GM18868 (cell line): Measurements from ENCODE around the gene KRT37.
"Not testable (repeated sequence)": the region's sequence is repeated elsewhere in the genome, so short reads cannot be mapped to it uniquely, and the experiment has no call there.

Experiments used
- ATAC-seq: cut with Tn5 transposase; IDR thresholded peaks from one replicate; pipeline ENCODE4 v1.9.1; 2021; ENCODE audit warnings: mild to moderate bottlenecking, moderate library complexity; ENCODE audit not compliant: unreplicated experiment

The KRT37 gene

GRCh38 chr17:41407226-41407625, 17.2 kb downstream of the KRT37 start:
- no peak for ATAC-seq

- no peak for ATAC-seq
Measured at GRCh38 chr17:41406205-41406604, 18.2 kb downstream of the KRT37 start.

- ATAC-seq = no peak
Measured at GRCh38 chr17:41404024-41404671, 20.2 kb downstream of the KRT37 start.

GRCh38 chr17:41403404-41404023, 20.9 kb downstream of the KRT37 start:
- no peak for ATAC-seq

GRCh38 chr17:41402161-41402560, 22.2 kb downstream of the KRT37 start:
- ATAC-seq = no peak

- ATAC-seq = no peak
Measured at GRCh38 chr17:41396996-41397660, 27.3 kb downstream of the KRT37 start, which contains the start of gene KRT31. Gene KRT31 (minus strand): TSS chr17:41397608. CDS start chr17:41397539, 69 bp downstream.

GRCh38 chr17:41396340-41396739, 28.0 kb downstream of the KRT37 start:
- ATAC-seq = no peak

- no peak for ATAC-seq
Measured at GRCh38 chr17:41395611-41396010, 28.8 kb downstream of the KRT37 start.

GRCh38 chr17:41395044-41395443, 29.3 kb downstream of the KRT37 start:
- not testable (repeated sequence) for ATAC-seq

GRCh38 chr17:41394254-41394996, 30.0 kb downstream of the KRT37 start:
- no peak for ATAC-seq

GRCh38 chr17:41393826-41394225, 30.6 kb downstream of the KRT37 start:
- no peak for ATAC-seq

- no peak for ATAC-seq
Measured at GRCh38 chr17:41393294-41393693, 31.1 kb downstream of the KRT37 start.

- ATAC-seq = no peak
Measured at GRCh38 chr17:41392278-41392677, 32.1 kb downstream of the KRT37 start.

- no peak for ATAC-seq
Measured at GRCh38 chr17:41391535-41391934, 32.9 kb downstream of the KRT37 start.

- ATAC-seq = no peak
Measured at GRCh38 chr17:41390411-41390938, 33.9 kb downstream of the KRT37 start.

- no peak for ATAC-seq
Measured at GRCh38 chr17:41387670-41388069, 36.7 kb downstream of the KRT37 start.

GRCh38 chr17:41386227-41386626, 38.2 kb downstream of the KRT37 start:
- no peak for ATAC-seq

GRCh38 chr17:41383690-41384089, 40.7 kb downstream of the KRT37 start:
- ATAC-seq = no peak

- ATAC-seq = no peak
Measured at GRCh38 chr17:41382394-41382793, 42.0 kb downstream of the KRT37 start.

GRCh38 chr17:41381943-41382342, 42.4 kb downstream of the KRT37 start, which contains the start of gene KRT34:
Gene KRT34 (minus strand): TSS chr17:41382306. CDS start chr17:41382246, 60 bp downstream.
- not testable (repeated sequence) for ATAC-seq

- not testable (repeated sequence) for ATAC-seq
Measured at GRCh38 chr17:41380091-41380490, 44.3 kb downstream of the KRT37 start.
